Right lung (tissue), 5 donors: Measurements from ENCODE around the gene SCUBE3. TPM values are rescaled to one million over a fixed set of nuclear protein-coding genes. Genes with fewer than 3 reads are reported as not detected.
A peak's percentile ranks its signal among the peaks of the same experiment; 100 is the strongest.

Experiments used
- DNase-seq, 2 donors: peaks; one replicate each; pipeline ENCODE4 v3.0.0-alpha.2; 2013
- polyA plus RNA-seq, 5 donors: library from polyadenylated mRNA; unstranded; fragments of 120-200 nt; gene quantifications; one replicate each; pipeline versions ENCODE4 v1.2.1 to v1.2.3, GENCODE V29; 2013; ENCODE audit warnings: inconsistent platforms in 1 of 5, low replicate concordance in 1 of 5; ENCODE audit not compliant: insufficient read length in 5 of 5, insufficient read depth in 1 of 5

The SCUBE3 gene
- polyA plus RNA-seq, 5 donors: 3.5 to 5.3 (median 3.7) TPM

DNA sequence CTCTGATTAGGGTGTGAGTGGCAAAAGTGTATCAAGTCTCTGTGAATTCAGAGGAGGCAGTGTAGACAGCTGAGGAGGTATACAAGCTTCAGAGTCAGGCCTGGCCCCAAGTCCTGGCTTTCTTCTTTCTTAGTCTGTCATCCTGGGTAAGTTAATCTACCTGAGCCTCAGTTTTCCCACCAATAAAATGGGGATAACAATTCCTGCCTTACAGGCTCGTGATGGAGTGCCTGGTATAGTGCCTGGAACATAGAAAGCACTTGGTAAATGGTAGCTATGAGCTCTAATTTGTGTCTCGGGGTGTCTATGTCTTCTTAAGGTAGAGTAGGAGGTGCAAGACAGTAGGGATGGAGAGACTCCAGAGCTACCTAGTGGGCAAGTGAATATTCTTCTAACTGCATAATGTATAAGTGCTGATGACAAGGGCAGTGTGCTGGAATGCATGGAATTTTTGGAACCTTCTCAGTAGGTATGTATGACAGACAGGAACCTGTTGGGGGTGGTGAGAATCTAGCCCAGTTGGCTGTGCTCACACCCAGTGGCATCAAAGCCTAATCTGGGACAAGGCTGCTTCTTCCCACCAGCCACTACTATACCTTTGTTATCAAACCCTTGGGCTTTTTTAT is 4.0 kb upstream of the SCUBE3 start:
- no peak for DNase-seq

GRCh38 chr6:35213298-35213791 is 411 bp upstream of the SCUBE3 start:
- DNase-seq: no peak

- DNase-seq: no peak
Measured at GRCh38 chr6:35214869-35215664, 1.3 kb downstream of the SCUBE3 start.

GRCh38 chr6:35215665-35216411 is 2.1 kb downstream of the SCUBE3 start:
- no peak for DNase-seq

- no peak for DNase-seq
Measured at GRCh38 chr6:35216412-35216732, 2.6 kb downstream of the SCUBE3 start.

DNA sequence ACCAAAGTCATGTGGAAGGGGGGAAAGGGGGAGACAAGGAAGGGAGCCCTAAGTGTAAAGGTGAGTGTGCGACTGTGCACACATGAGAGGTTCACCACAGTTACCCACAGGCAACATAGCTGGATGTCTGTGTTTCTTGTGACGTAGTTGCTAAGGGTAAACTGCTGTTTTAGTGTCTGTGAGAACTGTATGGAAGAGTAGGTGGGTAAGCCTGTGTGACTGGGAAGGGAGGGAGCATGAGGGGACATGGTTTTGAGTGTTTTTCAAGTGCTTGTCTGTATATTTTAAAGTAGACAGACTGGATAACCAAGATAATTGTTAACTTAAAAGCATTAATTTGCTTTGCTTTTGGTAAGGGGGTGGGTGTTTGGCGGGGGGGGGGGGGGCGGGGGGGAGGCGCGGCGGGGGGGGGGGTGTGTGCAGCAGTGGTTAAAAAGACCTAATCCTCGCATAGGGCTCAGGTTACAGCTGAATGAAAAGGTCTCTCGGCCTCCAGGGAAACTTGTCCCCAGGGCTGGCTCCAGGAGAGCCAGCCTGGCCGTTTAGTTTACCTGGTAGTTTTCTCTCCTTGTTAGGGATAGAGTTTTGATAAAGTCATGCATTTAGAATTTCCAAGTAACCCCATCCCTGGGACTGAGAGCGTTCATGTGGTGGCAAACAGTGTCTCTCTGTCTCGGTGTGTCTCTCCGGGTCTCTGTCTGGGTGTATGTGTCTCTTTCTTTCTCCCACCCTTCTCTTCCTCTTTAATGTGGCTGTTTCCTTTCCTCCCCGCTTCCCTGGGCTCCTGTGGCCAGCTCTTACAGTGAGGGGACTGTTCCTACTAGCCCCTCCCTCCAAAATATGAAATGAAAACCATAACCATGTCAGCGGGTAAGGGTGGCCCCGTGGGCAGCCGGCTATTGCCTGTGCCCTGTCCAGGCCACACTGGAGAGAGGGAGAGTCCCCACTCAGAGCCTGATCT is 3.4 kb downstream of the SCUBE3 start:
- DNase-seq: peak in 1 of 2 donors; percentile 36

DNA sequence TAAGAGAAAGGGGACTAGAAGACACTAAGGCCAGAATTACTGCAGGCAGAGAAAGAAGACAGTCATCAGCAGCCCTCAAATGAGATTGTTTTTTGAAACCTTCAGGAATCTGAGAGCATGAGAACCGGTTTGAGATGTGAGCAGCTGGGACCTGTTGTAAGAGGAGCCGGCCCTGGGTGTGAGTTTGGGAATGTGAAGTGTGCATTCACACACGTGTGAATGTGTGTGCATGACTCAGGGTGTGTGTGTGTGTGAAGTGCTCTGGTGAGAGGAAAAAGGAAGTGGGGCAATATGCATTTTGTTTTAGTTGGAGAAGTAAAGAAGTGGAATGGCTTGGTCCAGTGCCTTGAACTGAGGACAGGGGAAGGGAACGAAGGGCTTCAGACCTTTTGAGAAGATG is 4.3 kb downstream of the SCUBE3 start:
- DNase-seq: no peak

GRCh38 chr6:35218456-35218855 is 4.7 kb downstream of the SCUBE3 start:
- no peak for DNase-seq

GRCh38 chr6:35219683-35220326 is 6.0 kb downstream of the SCUBE3 start:
- DNase-seq: no peak

GRCh38 chr6:35220711-35221110 is 7.0 kb downstream of the SCUBE3 start:
- DNase-seq: no peak

GRCh38 chr6:35223396-35223795 is 9.6 kb downstream of the SCUBE3 start:
- no peak for DNase-seq

DNA sequence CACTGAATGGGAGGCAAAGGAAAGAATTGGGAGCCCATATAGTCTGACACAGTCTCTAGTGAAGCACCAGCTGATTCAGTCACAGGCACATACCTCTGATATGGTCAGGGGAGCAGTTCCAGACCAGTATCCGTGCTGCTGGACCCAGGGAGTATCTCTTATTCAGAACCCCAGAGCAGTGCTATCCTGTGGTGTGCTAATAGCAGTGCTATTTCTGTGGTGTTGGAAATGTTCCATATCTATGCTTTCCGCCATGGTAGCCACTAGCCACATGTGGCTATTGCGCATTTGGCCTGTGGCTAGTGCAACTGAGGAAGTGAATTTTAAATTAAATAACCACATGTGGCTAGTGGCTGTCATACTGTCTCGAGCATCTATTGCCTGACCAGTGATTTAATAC is 11.0 kb downstream of the SCUBE3 start:
- no peak for DNase-seq

DNA sequence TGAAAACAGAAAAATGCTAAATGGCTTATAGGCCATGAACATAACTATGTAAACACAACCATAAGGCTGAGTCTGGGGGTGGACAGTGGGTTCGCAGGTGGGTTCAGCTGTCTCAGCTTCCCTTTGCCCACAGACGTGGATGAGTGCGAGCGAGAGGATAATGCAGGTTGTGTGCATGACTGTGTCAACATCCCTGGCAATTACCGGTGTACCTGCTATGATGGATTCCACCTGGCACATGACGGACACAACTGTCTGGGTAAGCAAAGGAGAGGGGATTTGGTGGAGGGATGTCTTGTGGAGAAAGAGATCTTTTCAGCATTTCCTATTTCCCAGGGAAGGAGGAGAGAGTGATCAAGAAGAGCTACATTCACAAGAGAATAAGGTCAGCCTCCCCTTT is 14.7 kb downstream of the SCUBE3 start:
- no peak for DNase-seq

- no peak for DNase-seq
Measured at GRCh38 chr6:35229304-35229703, 15.5 kb downstream of the SCUBE3 start.

- DNase-seq: no peak
Measured at GRCh38 chr6:35230498-35230897, 16.7 kb downstream of the SCUBE3 start.

DNA sequence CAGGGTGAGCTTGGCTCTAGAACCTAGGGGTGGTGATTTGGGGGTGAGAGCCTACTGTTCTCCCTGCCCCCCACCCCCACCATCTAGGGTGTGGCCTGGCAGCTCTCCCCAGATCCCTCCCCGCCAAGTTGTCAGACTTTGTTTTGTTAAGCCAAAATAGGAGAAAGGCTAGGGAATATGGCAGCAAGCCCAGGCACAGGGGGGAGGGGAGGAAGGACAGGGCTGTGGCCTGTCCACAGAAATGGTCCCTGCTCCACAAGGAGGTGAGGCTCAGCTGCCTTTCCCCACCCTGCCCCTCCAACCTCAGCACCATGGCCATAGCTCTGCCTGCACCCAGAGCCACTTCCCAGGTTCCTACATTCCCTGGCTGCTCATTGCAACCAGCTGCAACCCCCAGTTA is 17.2 kb downstream of the SCUBE3 start:
- DNase-seq: no peak

DNA sequence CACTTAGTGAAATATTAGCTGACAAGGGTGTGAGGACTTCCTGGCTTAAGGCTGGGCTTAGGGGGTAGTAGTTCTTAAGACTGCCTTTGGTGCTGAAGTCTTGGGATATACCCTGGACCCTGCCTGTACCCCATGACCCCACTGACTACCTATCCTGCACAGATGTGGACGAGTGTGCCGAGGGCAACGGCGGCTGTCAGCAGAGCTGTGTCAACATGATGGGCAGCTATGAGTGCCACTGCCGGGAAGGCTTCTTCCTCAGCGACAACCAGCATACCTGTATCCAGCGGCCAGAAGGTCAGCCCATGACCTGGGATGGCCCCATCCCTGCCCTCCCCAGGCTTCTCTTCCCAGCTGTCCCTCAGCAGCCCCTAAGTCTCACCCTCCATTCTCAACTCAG is 17.8 kb downstream of the SCUBE3 start:
- DNase-seq: no peak

DNA sequence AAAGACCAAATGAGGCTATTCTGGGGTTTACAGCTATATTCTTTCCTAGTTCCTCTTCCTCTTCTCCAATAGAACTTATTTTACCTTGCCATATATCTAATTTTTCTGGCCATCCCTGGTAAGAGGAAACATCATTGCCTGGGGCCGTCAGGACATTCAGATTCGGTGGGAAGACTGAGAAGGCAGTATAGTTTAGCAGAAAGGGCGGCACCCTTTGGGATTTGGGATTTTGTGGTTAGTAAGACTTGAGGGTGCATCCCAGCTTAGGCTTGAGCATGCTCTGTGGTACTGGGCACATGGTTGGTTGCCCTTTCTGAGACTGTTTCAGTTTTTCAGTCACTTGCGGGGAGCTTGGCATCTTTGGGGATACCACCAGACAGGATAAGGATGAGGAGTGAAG is 21.1 kb downstream of the SCUBE3 start:
- DNase-seq: no peak

- DNase-seq: no peak
Measured at GRCh38 chr6:35236223-35236622, 22.5 kb downstream of the SCUBE3 start.

DNA sequence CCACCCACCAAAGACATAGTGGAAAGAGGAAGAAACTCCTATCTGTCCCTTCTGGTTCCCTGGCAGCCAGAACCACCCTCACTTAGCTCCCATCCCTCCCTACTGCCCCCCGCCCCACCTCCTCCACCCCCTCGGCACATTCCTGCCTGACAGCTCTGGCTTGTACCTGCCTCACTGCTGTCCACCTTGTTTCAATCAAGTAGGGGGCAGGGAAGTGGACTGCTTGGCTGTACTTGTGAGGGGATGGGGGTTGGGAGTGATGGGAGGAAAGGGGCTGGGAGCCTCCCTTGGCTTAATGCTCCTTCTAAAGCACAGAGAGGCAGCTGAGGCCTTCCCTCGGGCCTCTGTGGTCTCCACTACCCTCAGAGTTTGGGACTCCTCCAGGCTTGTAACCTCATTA is 23.7 kb downstream of the SCUBE3 start:
- DNase-seq: no peak

- peak in 1 of 2 donors; percentile 31 for DNase-seq
Measured at GRCh38 chr6:35238843-35239289, 25.1 kb downstream of the SCUBE3 start.
